Neural crest cell (in vitro differentiated cells): ENCODE measurements around the gene PLEKHA4. TPM values are rescaled to one million over a fixed set of nuclear protein-coding genes. Genes with fewer than 3 reads are reported as not detected.

Source experiments
- DNase-seq: peaks from one replicate; pipeline ENCODE4 v3.0.0; 2021; ENCODE audit warnings: low read depth, mixed read lengths, low spot score
- H3K27ac Mint-ChIP-seq: one replicate; pipeline ENCODE4 v1.8.0; 2021; ENCODE audit warnings: mild to moderate bottlenecking, mixed read lengths; ENCODE audit not compliant: unreplicated experiment
- H3K27me3 Mint-ChIP-seq: 2 replicates; pipeline ENCODE4 v1.8.0; 2021; ENCODE audit warnings: low read depth, mild to moderate bottlenecking, mixed read lengths
- H3K36me3 Mint-ChIP-seq: 2 replicates; pipeline ENCODE4 v1.8.0; 2021; ENCODE audit warnings: low read depth, mild to moderate bottlenecking, mixed read lengths
- H3K4me1 Mint-ChIP-seq: 2 replicates; pipeline ENCODE4 v1.8.0; 2021; ENCODE audit warnings: mixed read lengths
- H3K4me3 Mint-ChIP-seq: one replicate; pipeline ENCODE4 v1.8.0; 2021; ENCODE audit warnings: mild to moderate bottlenecking, mixed read lengths
- H3K9me3 Mint-ChIP-seq: 2 replicates; pipeline ENCODE4 v1.8.0; 2021; ENCODE audit warnings: mixed read lengths
- total RNA-seq: library from RNA; stranded (reverse); gene quantifications from 2 replicates; pipeline ENCODE4 v1.2.1, GENCODE V29; 2021
- TF ChIP-seq, protein P1 (sequence below): fragments of 200-600 bp; sonication (generic); conservative IDR thresholded peaks from 2 replicates; pipeline ENCODE4 v1.5.0; 2021; ENCODE audit warnings: antibody characterized with exemption, mild to moderate bottlenecking

Gene PLEKHA4
- total RNA-seq, 1 donor from 2014 or later: 41.8 TPM

- no peaks in the 10 kb centered on the region for H3K27me3 Mint-ChIP-seq
- TF ChIP-seq, protein P1, sequence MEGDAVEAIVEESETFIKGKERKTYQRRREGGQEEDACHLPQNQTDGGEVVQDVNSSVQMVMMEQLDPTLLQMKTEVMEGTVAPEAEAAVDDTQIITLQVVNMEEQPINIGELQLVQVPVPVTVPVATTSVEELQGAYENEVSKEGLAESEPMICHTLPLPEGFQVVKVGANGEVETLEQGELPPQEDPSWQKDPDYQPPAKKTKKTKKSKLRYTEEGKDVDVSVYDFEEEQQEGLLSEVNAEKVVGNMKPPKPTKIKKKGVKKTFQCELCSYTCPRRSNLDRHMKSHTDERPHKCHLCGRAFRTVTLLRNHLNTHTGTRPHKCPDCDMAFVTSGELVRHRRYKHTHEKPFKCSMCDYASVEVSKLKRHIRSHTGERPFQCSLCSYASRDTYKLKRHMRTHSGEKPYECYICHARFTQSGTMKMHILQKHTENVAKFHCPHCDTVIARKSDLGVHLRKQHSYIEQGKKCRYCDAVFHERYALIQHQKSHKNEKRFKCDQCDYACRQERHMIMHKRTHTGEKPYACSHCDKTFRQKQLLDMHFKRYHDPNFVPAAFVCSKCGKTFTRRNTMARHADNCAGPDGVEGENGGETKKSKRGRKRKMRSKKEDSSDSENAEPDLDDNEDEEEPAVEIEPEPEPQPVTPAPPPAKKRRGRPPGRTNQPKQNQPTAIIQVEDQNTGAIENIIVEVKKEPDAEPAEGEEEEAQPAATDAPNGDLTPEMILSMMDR: no peak
- DNase-seq: no peak
These were observed 46.8 kb downstream of the PLEKHA4 start for GRCh38 chr19:48821633-48822032.

DNA sequence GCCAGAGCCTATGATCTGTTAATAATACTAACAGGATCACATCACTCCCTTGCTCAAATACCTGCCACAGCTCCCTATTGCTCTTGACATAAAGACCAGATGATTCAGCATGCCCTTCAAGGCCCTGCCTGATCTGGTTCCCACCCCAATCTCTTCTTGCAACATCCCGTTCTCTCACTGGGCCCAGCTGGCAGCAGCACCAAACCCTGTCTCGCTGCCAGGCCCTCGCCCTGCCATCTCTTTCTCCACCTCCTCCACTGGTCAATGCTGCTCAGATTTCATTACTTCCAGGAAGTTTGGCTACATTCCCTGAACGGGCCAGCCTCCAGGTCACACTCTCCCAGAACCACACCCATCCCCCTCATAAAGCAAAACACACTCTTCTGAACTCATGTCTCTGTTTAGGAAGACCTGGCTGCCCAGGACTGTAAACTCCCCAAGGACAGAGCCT lies 49.0 kb downstream of the PLEKHA4 start:
- no peak overlapping the region for H3K27ac Mint-ChIP-seq
- H3K27me3 Mint-ChIP-seq: no peaks in the 10 kb centered on the region
- no peak for DNase-seq
- H3K9me3 Mint-ChIP-seq: no peaks in the 10 kb centered on the region
- peaks cover 5% of the 10 kb centered on the region for H3K4me1 Mint-ChIP-seq
- TF ChIP-seq, protein P1: no peak
- no peaks in the 10 kb centered on the region for H3K36me3 Mint-ChIP-seq
- H3K4me3 Mint-ChIP-seq: peak overlapping the region; percentile 18

More at GRCh38 chr19:48821633-48822032, 46.8 kb downstream of the PLEKHA4 start:
- Mint-ChIP-seq H3K4me1 (no peaks in the 10 kb centered on the region), H3K9me3 (no peaks in the 10 kb centered on the region), H3K4me3 (no peak overlapping the region), H3K36me3 (no peaks in the 10 kb centered on the region), H3K27ac (no peak overlapping the region)

GRCh38 chr19:48818234-48818820 lies 50.1 kb downstream of the PLEKHA4 start:
- Mint-ChIP-seq H3K9me3 (no peaks in the 10 kb centered on the region), H3K27me3 (no peaks in the 10 kb centered on the region), H3K4me3 (no peak overlapping the region), H3K4me1 (peaks cover 5% of the 10 kb centered on the region), H3K36me3 (no peaks in the 10 kb centered on the region), H3K27ac (no peak overlapping the region)
- no peak for DNase-seq
- TF ChIP-seq, protein P1: no peak

DNA sequence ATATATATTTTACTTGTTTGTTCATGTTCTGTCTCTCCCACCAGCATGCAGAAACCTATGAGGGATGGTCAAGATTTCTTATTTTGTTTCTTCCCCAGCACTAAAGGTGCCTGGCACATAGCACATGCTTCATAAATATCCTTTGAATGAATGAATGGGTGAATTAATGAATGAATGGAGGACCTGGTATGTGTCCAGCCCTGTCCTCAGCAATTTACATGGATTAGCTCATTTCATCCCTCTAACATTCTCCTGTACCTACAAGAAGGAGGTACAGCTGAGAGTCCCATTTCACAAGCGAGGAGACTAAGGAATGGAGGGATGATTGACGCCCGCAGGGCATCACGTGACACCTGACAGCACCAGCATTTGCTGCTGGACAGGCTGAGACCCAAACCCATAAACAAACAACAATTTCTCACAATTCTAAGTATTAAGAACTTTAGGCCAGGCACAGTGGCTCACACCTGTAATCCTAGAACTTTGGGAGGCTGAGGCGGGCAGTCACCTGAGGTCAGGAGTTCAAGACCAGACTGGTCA lies 50.8 kb downstream of the PLEKHA4 start:
- TF ChIP-seq, protein P1: no peak
- DNase-seq: no peak
- peaks cover 9% of the 10 kb centered on the region for H3K4me1 Mint-ChIP-seq
- H3K9me3 Mint-ChIP-seq: no peaks in the 10 kb centered on the region
- no peaks in the 10 kb centered on the region for H3K27me3 Mint-ChIP-seq
- no peak overlapping the region for H3K4me3 Mint-ChIP-seq
- H3K27ac Mint-ChIP-seq: no peak overlapping the region
- H3K36me3 Mint-ChIP-seq: no peaks in the 10 kb centered on the region

- Mint-ChIP-seq H3K4me1 (peaks cover 16% of the 10 kb centered on the region), H3K4me3 (peak overlapping the region; percentile 35), H3K9me3 (no peaks in the 10 kb centered on the region), H3K36me3 (no peaks in the 10 kb centered on the region), H3K27ac (no peak overlapping the region), H3K27me3 (no peaks in the 10 kb centered on the region)
- DNase-seq: no peak
- TF ChIP-seq, protein P1: no peak
These were observed 52.4 kb downstream of the PLEKHA4 start for GRCh38 chr19:48815870-48816501.
